Keratinocyte (primary cell): ENCODE data around the gene CCM2. TPM values are rescaled to one million over a fixed set of nuclear protein-coding genes. Genes with fewer than 3 reads are reported as not detected.
"Not testable (repeated sequence)": the region's sequence is repeated elsewhere in the genome, so short reads cannot be mapped to it uniquely, and the experiment has no call there.

Experiments
- DNase-seq: peaks from one replicate; pipeline ENCODE4 v3.0.0-alpha.2; 2011; ENCODE audit warnings: low read depth, missing footprints, low spot score
- FAIRE-seq: peaks from 2 replicates; lab custom pipeline; 2011; peaks lifted over from hg19 to GRCh38; lab: Jason Lieb, UNC
- H2AFZ ChIP-seq: 2 replicates; pipeline ENCODE4 v1.6.0; 2012; ENCODE audit warnings: low read length, control low read depth, inconsistent platforms; ENCODE audit not compliant: control insufficient read depth
- H3K27ac ChIP-seq: 2 replicates; pipeline ENCODE4 v1.5.1; 2011; ENCODE audit warnings: low read length; ENCODE audit not compliant: control insufficient read depth, insufficient read depth
- H3K27me3 ChIP-seq: 3 replicates; pipeline ENCODE4 v1.6.0; 2011; ENCODE audit warnings: low read length; ENCODE audit not compliant: control insufficient read depth, insufficient read depth; ENCODE audit errors: extremely low read depth
- H3K36me3 ChIP-seq, 2 experiments: 2 replicates in 1 of 2; 3 replicates in 1 of 2; pipeline ENCODE4 v1.5.1; 2011; ENCODE audit warnings: low read length in 2 of 2, mild to moderate bottlenecking in 1 of 2; ENCODE audit not compliant: control insufficient read depth in 2 of 2, insufficient read depth in 2 of 2; ENCODE audit errors: extremely low read depth in 1 of 2
- H3K4me1 ChIP-seq: 3 replicates; pipeline ENCODE4 v1.5.1; 2011; ENCODE audit warnings: low read length; ENCODE audit not compliant: control insufficient read depth, insufficient read depth; ENCODE audit errors: extremely low read depth
- H3K4me2 ChIP-seq: 3 replicates; pipeline ENCODE4 v1.6.0; 2011; ENCODE audit warnings: low read depth, low read length; ENCODE audit not compliant: control insufficient read depth, insufficient read depth; ENCODE audit errors: extremely low read depth
- H3K4me3 ChIP-seq, 3 experiments: fragments of 200-600 bp in 1 of 3; sonication (generic) in 1 of 3; 2 replicates in 2 of 3; 3 replicates in 1 of 3; pipeline ENCODE4 v1.5.1; 2011 to 2016; ENCODE audit warnings: low read length in 3 of 3, mild to moderate bottlenecking in 3 of 3, control low read depth in 2 of 3, inconsistent platforms in 1 of 3, low read depth in 1 of 3, mixed read lengths in 1 of 3, mixed run types in 1 of 3, moderate library complexity in 1 of 3; ENCODE audit not compliant: control insufficient read depth in 2 of 3, insufficient read depth in 2 of 3; ENCODE audit errors: extremely low read depth in 1 of 3
- H3K79me2 ChIP-seq: 2 replicates; pipeline ENCODE4 v1.6.0; 2012; ENCODE audit warnings: low read length; ENCODE audit not compliant: control insufficient read depth, insufficient read depth
- H3K9ac ChIP-seq: 3 replicates; pipeline ENCODE4 v1.6.0; 2011; ENCODE audit warnings: low read length; ENCODE audit not compliant: control insufficient read depth, insufficient read depth; ENCODE audit errors: extremely low read depth
- H3K9me1 ChIP-seq: 3 replicates; pipeline ENCODE4 v1.6.0; 2011; ENCODE audit warnings: low read length; ENCODE audit not compliant: control insufficient read depth, insufficient read depth; ENCODE audit errors: extremely low read depth
- H3K9me3 ChIP-seq: 2 replicates; pipeline ENCODE4 v1.5.1; 2012; ENCODE audit warnings: low read depth, low read length; ENCODE audit not compliant: control insufficient read depth
- H4K20me1 ChIP-seq: 3 replicates; pipeline ENCODE4 v1.6.0; 2011; ENCODE audit warnings: low read length; ENCODE audit not compliant: control insufficient read depth, insufficient read depth; ENCODE audit errors: extremely low read depth
- EZH2 ChIP-seq: IDR thresholded peaks from one replicate; pipeline ENCODE4 v1.6.1; 2012; ENCODE audit warnings: inconsistent platforms, mild to moderate bottlenecking, low read length, moderate library complexity
- dilution Hi-C: fragments of 300-500 bp; cut with MboI; formaldehyde crosslinking; loops from one replicate; pipeline ENCODE4 v1.7.0; 2020; ENCODE audit warnings: low sequenced_read_pairs; ENCODE audit not compliant: extremely low pct_ligation_motif_present
- polyA plus RNA-seq, 5 experiments: library from polyadenylated mRNA; depleted of rRNA in 3 of 5; stranded (reverse) in 3 of 5; stranded (forward) in 1 of 5; unstranded in 1 of 5; fragments of >200 nt; gene quantifications; 1 replicate in 1 of 5; 2 replicates in 3 of 5; 3 replicates in 1 of 5; pipeline versions ENCODE4 v1.2.1 to v1.2.3, GENCODE V29; 2011 to 2012; ENCODE audit warnings: missing spikeins in 2 of 5, low read depth in 1 of 5, low replicate concordance in 1 of 5
- TF ChIP-seq, protein P1 (sequence below), 3 experiments: IDR thresholded peaks in 1 of 3; conservative IDR thresholded peaks in 1 of 3; optimal IDR thresholded peaks in 1 of 3; 2 replicates in 2 of 3; 3 replicates in 1 of 3; pipeline versions ENCODE3 to v1.5.1; 2011; ENCODE audit warnings: low read length in 3 of 3, mild to moderate bottlenecking in 3 of 3, moderate library complexity in 2 of 3, control low read depth in 1 of 3, inconsistent platforms in 1 of 3; ENCODE audit not compliant: insufficient read depth in 2 of 3; ENCODE audit errors: extremely low read depth in 1 of 3

The CCM2 gene
- polyA plus RNA-seq, 1 donor (not counting 4 experiments of a cell fraction or from before 2014, with no cell fraction given), result 44.8 TPM

DNA sequence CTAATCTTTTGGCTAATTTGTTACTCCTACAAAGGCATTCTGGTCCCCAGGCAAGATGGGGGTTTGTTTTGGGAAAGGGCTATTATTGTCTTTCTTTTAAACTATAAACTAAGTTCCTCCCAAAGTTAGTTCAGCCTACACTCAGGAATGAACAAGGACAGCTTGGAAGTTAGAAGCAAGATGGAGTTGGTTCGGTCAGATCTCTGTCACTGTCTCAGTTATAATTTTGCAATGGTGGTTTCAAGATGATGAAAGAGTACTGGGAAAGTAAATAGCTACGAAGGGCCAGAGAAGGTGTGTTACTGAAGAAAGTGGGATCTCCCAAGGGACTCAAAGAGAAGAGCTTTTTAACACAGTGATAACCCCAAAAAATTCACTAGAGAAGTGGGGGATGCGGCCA, 10.9 kb upstream of the CCM2 start:
- dilution Hi-C loops, result no loop called here
- Histone ChIP-seq H2AFZ (no peak overlapping the region), H3K4me2 (no peak overlapping the region), H3K9me3 (no peaks in the 10 kb centered on the region), H3K4me3 (no peak overlapping the region), H3K27ac (no peak overlapping the region), H4K20me1 (peaks cover 13% of the 10 kb centered on the region), H3K4me1 (peaks cover 32% of the 10 kb centered on the region), H3K36me3 (peaks cover 6 to 17% of the 10 kb centered on the region in 2 experiments), H3K79me2 (peaks cover 24% of the 10 kb centered on the region), H3K9ac (no peak overlapping the region), H3K27me3 (no peaks in the 10 kb centered on the region), H3K9me1 (no peaks in the 10 kb centered on the region)
- TF ChIP-seq, protein P1, sequence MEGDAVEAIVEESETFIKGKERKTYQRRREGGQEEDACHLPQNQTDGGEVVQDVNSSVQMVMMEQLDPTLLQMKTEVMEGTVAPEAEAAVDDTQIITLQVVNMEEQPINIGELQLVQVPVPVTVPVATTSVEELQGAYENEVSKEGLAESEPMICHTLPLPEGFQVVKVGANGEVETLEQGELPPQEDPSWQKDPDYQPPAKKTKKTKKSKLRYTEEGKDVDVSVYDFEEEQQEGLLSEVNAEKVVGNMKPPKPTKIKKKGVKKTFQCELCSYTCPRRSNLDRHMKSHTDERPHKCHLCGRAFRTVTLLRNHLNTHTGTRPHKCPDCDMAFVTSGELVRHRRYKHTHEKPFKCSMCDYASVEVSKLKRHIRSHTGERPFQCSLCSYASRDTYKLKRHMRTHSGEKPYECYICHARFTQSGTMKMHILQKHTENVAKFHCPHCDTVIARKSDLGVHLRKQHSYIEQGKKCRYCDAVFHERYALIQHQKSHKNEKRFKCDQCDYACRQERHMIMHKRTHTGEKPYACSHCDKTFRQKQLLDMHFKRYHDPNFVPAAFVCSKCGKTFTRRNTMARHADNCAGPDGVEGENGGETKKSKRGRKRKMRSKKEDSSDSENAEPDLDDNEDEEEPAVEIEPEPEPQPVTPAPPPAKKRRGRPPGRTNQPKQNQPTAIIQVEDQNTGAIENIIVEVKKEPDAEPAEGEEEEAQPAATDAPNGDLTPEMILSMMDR (optimal IDR thresholded peaks at IDR 0.05 in 1 of 3, IDR thresholded peaks at IDR 0.05 in 1 of 3, conservative IDR thresholded peaks at IDR 0.05 in 1 of 3; ENCODE audit: extremely low read depth in 1 of 3, insufficient read depth in 2 of 3, low read length in 3 of 3), result no peak
- TF ChIP-seq EZH2, result no peak
- DNase-seq (no peak), FAIRE-seq (no peak)

DNA sequence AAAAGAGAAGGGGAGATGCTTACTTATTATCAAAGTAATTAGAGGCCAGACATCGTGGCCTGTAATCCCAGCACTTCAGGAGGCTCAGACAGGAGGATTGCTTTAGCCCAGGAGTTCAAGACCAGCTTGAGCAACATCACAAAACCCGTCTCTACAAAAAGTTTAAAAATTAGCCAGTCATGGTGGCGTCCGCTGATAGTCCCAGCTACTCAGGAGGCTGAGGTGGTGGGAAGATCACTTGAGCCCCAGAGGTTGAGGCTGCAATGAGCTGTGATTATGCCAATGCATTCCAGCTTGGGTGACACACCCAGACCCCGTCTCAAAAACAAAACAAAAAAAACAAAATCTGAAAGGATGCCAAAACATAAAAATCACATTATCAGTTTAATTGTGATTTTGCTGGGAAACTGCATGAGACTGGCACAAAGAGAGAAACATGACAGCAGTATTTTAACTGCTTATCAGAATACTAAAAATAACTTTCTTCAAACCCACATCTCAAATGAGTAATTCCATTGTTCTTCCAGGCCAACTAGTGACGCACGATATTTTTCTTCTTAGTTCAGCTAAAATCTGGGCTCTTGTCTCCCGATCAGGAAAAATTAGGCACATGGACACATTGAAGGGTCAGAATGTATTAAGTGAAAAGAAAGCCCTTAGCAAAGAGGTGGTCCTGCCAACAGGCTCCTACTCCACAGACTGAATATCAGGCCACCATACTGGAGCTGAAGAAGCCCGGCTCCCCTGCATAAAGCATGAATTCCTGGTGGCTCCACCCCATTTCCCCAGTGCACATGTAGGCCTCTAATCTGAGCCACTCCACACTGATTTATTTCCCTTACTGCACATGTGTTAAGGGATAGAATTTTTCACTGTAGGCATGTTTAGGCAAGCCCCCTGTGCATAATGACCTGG, 9.6 kb upstream of the CCM2 start:
- DNase-seq (no peak), FAIRE-seq (peak; percentile 58)
- H3K4me2 ChIP-seq, result peak overlapping the region; percentile 68
- H3K79me2 ChIP-seq, result peaks cover 11% of the 10 kb centered on the region
- H3K36me3 ChIP-seq, result peaks cover under 1 to 6% of the 10 kb centered on the region in 2 experiments
- peaks cover under 1% of the 10 kb centered on the region for H4K20me1 ChIP-seq
- peak overlapping the region in 2 of 3 experiments; percentile 3 to 23 for H3K4me3 ChIP-seq
- peak overlapping the region; percentile 63 for H3K9ac ChIP-seq
- TF ChIP-seq EZH2, result no peak
- TF ChIP-seq, protein P1 (optimal IDR thresholded peaks at IDR 0.05 in 1 of 3, IDR thresholded peaks at IDR 0.05 in 1 of 3, conservative IDR thresholded peaks at IDR 0.05 in 1 of 3; ENCODE audit: extremely low read depth in 1 of 3, insufficient read depth in 2 of 3, low read length in 3 of 3), result no peak
- dilution Hi-C loops, result no loop called here
- H2AFZ ChIP-seq, result peak overlapping the region; percentile 63
- H3K27ac ChIP-seq, result peak overlapping the region; percentile 84
- no peaks in the 10 kb centered on the region for H3K9me1 ChIP-seq
- H3K27me3 ChIP-seq, result no peaks in the 10 kb centered on the region
- H3K4me1 ChIP-seq, result peaks cover 21% of the 10 kb centered on the region
- no peaks in the 10 kb centered on the region for H3K9me3 ChIP-seq

DNA sequence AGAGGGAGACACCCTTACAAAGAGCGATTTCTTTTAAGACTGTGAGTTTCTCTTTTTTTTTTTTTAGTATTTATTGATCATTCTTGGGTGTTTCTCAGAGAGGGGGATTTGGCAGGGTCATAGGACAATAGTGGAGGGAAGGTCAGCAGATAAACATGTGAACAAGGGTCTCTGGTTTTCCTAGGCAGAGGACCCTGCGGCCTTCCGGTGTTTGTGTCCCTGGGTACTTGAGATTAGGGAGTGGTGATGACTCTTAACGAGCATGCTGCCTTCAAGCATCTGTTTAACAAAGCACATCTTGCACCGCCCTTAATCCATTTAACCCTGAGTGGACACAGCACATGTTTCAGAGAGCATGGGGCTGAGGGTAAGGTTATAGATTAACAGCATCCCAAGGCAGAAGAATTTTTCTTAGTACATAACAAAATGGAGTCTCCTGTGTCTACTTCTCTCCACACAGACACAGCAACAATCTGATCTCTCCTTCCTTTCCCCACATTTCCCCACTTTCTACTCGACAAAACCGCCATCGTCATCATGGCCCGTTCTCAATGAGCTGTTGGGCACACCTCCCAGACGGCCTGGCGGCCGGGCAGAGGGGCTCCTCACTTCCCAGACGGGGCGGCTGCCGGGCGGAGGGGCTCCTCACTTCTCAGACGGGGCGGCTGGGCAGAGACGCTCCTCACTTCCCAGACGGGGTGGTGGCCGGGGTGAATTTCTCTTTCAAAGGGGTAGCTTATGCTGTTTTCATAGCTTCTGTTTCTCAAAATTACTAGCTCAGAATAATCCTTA, 7.8 kb upstream of the CCM2 start:
- H3K4me3 ChIP-seq, H3K27ac ChIP-seq, dilution Hi-C loops, H3K79me2 ChIP-seq, H3K9me3 ChIP-seq, H3K4me2 ChIP-seq, H3K27me3 ChIP-seq, DNase-seq, H3K36me3 ChIP-seq, H2AFZ ChIP-seq, H3K9me1 ChIP-seq, H3K9ac ChIP-seq, H4K20me1 ChIP-seq, FAIRE-seq: not testable (repeated sequence)
- H3K4me1 ChIP-seq, result peaks cover 23% of the 10 kb centered on the region
